ENCODE data around the gene TUBB2B.
"Not testable (repeated sequence)": the region's sequence is repeated elsewhere in the genome, so short reads cannot be mapped to it uniquely, and the experiment has no call there.

TUBB2B gene

DNA sequence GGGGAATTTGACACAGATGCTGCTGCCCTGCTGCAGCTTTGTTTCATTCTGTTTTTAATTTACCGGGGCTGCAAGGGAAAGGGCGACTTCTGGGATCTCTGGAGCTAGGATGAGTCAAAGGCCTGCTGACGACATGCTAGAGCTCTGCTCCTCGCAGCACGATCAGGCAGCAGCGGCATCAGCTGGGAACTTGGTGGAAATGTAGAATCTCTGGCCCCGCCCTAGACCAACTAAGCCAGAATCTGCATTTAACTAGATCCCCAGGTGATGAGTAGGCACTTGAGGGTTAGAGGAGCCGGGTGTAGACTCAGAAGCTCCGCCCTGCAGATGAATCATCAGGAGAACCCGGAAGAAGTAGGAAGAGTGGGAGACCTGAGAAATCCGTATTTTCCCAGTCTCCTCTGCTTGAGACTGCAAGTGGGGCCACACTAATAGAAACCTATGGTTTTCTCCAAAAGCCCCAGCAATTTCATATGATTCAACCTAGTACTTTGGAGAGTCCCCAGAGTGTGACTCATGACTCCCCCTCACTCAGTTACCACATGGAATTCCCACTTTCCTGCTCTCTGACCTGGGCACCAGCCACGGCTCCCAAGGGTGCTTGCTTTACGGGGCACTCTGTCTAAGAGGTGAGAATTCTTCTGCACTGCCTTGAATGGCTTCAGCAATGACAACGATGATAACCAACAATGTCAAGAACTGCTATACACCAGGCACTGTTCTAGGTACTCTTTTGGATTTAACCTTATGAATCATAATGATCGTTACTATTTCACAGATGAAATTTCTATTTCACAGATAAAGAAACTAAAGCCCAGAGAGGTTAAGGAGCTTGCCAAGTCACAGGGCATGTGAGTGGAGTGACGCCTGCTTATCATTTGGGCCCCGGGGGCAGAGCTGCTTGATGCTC is 18.1 kb downstream of the TUBB2B start:
- DNase-seq (ENCODE audit: low read depth in 2 of 2) = peak; percentile 88 to 89

DNA sequence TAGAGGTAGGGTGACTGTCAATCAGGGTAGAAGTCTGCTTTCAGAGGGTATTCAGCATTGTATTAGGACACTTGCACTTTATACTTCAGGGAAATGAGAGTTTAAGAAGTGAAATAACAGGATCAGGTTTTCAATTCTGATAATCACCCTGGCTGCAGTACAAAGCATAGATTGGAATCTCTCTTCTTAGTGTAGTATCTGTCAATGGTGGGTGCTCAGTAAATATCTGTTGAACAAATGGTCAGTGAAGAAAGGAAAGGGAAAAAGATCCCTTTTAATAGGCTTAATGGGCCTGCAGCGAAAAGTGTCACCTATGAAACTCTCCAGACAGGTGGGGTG is 18.7 kb downstream of the TUBB2B start:
- no peak for DNase-seq (ENCODE audit: low read depth in 2 of 2)

DNA sequence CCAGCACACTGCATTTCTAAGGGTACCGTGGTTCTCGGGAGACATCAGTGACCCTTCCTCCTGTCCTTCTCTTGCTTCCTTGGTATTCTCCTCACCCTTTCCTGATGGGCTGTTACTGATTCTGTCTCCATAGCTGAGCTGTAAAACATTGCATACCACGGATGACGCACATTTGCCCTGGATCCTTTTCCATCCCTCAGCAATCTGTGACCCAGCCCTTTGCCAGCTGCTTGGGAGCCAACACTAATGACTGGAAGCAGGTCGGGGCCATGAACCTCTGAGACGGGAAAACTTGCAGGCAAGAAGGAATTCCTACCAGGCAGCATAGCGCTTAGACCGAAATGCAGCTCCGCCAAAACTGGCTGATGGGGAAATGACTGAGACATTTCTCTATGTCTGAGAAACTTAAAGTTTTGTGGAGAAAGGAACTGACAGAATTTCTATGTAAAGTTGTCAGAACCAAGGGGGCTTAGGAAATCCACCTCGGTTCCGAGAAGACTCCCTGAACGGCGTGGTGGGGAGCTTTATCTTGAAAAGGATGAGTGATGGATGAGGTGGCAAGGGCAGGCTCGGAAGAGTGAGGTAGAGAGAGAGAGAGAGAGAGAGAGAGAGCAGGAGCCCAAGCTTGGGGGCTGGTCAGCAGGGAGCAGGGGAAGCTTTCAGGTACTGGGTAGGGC is 19.2 kb downstream of the TUBB2B start:
- peak; percentile 70 to 75 for DNase-seq (ENCODE audit: low read depth in 2 of 2)

DNA sequence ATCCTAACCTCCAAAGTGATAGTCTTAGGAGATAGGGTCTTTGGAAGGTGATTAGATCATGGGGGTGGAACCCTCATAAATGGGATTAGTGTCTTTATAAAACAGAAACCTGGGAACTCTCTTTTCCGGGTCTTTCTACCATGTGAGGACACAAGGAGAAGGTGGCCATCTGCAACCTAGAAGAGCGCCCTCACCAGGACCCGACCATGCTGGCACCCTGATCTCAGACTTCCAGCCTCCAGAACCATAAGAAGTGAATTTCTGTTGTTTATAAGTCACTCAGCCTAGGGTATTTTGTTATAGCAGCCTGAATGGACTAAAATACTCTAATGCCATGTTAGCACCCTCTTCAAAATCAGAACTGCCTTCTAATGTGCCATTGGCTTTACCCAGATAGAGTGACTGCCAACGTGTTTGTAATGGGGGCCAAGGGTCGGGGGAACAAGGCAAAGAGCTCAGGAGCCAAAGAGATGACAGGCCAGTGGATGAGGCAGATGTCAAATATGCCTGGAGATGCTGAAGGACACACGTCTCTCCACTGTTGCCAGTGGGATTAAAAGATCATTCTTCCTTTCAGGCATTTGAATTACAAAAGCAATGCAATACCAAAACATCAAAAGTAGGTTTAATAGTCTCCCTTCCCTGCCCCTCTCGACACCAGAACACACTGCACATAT is 21.0 kb downstream of the TUBB2B start:
- no peak for DNase-seq (ENCODE audit: low read depth in 2 of 2)

DNA sequence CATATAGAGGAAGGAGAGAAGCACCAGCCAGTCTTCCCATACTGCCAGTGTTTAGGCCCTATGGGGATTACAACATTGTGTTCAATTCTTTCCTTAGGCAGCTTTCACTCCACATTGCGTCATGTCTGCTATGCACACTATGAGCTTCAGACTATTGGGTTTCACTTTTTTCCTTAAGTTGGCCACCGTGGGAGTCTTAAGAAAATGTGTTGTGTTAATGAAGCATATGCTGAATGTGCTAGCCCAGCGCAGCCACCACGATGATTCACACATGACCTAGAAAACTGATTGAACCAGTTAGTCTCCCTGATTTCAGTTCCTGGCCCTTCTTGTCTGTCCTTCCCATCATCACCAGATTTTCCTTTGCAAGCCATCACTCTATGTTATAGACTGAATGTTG is 21.5 kb downstream of the TUBB2B start:
- peak; percentile 94 for DNase-seq (ENCODE audit: low read depth in 2 of 2)

DNA sequence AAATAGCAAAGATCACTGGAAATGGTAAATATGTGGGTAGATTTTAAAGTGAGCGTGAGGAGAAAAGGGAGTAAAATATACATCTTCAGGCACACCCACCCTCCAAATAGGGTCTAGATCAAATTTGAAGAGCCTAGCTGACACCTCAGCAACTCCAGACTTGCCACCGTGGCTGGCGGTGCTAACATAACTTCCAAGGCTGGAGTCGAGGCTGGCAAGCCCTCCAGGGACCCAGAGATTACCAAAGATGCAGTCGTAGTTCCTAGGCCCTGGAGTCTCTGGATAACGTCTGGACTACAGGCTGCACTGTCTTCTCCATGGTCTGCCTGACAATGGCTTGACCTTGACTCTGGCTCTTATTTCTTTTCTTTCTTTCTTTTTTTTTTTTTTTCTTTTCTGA is 22.5 kb downstream of the TUBB2B start:
- DNase-seq (ENCODE audit: low read depth in 2 of 2) = no peak

DNA sequence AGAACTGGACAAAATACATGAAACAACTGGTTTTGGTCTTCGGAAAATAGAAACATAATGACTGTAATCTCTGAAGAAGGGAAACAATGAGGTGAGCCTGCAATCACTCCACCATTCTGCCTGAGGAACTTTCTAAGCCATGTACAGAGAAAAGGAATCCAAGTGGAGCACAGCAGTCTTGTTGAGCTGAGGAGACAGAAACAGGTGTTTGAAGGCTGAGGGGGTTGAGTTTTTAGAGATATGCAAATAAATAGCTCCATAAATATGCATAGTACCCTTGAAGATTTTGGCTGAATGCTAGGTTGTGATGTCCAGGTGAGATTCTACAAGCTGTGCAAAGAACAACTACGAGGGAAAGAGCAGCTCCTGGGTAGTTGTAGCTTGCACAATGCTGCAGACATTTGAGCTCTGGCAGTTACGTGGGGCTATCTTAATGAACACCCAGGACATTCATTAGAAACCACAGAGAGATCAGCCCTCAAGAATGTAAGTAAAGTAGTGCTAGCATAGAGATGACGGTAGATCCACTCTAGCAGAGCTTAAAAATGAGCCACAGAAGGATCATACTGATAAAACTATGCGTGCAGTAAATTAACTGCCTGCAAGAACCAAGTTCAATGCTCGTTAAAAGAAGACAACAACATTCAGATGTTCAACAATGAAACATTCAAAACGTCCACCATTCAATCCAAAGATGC is 24.3 kb downstream of the TUBB2B start:
- no peak for DNase-seq (ENCODE audit: low read depth in 2 of 2)

DNA sequence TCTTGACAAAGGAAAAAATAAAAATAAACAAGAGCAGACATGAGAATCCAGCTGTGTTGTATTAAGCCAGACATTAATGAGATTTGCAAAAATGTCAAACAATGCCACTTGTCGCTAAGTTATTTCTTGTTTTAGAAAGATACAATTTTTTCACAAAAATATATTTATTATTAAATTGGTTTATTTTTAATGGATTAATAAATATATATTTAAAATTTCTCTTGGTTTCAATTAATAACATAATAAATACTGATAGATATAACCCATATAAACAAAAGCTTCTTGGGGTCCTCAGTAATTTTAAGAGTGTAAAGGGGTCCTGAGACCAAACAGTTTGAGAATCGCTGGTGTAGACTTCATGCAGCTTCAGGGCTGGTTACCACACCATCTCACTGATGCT is 26.1 kb downstream of the TUBB2B start:
- DNase-seq (ENCODE audit: low read depth in 2 of 2) = no peak

DNA sequence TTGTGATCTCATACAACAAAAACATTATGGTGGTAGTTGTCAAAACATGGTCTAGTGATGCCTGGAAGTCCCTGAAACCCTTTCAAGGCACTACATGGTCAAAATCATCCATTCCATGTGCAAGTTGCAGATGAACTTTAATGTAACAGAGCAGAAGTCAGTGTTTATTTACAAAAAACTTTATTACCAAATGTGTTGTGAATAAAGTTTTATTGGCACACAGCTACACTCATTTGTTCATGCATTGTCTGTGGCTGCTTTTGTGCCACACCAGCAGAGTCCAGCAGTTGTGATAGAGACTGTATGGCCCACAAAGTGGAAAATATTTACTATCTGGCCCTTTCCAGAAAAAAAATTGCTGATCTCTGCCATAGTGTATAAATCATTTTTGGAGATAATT is 26.8 kb downstream of the TUBB2B start:
- no peak for DNase-seq (ENCODE audit: low read depth in 2 of 2)

DNA sequence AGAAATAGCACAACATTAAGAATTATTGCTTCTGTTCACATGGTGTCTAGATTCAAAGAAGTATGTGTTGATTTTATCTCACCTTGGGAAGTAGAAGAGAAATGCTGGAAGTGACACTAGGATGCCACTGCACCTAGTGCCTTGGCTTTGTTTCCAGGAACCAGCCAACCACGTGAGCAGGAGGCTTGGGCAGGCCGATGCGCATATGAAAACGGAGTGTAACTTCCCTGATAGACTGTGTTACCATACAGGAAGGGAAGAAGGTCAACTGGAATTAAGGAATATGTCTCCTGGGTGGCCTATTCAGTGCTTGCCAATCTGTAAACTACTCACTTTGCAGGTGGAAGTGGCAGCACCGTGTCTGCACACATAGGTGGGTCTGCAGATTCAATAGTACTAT is 28.1 kb downstream of the TUBB2B start:
- DNase-seq (ENCODE audit: low read depth in 2 of 2) = no peak

DNA sequence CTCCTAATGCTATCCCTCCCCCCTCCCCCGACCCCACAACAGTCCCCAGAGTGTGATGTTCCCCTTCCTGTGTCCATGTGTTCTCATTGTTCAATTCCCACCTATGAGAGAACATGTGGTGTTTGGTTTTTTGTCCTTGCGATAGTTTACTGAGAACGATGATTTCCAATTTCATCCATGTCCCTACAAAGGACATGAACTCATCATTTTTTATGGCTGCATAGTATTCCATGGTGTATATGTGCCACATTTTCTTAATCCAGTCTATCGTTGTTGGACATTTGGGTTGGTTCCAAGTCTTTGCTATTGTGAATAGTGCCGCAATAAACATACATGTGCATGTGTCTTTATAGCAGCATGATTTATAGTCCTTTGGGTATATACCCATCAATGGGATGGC is 29.7 kb downstream of the TUBB2B start:
- not testable (repeated sequence) for DNase-seq (ENCODE audit: low read depth in 2 of 2)

DNA sequence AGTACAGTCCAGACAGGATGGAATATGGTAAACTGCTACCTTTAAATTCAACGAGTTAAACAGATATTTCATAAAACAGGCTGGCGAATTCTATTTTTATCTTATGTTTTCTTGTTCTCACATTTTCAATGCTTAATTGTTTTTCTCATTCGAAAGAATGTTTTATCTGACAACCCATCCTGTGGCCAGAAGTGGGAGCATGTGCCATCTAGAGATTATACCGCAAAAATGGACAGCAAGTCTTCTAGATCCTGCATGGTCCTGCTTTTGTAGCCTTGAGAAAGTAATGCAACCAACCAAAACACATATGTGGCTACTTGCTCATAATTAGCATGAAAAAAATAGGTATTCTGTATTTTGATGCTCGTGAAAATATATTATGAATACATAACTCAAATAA is 30.7 kb downstream of the TUBB2B start:
- DNase-seq (ENCODE audit: low read depth in 2 of 2) = no peak

DNA sequence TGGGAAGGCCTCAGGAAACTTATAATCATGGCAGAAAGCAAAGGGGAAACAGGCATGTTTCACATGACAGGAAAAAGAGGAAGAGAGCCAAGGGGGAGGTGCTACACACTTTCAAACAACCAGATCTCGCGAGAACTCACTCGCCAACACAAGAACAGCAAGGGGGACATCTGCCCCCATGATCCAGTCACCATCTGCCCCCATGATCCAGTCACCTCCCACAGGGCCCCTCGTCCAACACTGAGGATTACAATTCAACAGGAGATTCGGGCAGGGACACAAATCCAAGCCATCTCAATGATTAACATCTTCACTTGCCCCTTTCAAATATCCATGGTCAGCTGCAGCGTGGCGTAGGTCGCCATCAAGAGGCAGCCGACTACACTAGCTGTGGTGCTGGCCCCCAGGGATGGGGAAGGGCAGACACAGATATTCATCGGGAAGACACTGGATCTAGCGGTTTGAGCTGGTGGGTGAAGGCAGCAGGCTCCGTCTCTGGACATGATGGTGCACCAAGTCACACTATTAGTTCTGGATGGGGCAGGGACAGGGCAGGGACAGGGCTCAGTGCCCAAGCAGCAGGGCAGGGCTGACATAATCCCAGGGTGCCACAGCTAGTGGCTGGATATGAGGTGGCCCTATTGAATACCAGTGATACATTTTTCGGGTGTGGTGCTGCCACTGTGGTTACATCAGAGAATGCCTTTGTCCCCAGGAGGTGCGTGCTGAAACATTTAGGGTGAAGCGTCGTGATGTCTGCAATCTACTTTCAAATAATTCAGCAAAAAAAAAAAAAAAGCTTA is 31.6 kb downstream of the TUBB2B start:
- no peak for DNase-seq (ENCODE audit: low read depth in 2 of 2)

DNA sequence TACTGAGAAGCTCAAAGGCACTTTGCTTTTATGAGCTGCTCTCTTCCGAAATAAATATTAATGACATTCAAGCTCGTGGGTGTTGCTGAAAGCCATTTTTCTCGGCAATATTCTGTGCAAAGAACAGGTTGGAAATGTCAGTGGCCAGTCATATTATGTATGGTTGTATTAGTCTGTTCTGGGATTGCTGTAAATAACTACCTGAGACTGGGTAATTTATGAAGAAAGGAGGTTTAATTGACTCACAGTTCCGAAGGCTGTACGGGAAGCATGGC is 32.1 kb downstream of the TUBB2B start:
- no peak for DNase-seq (ENCODE audit: low read depth in 2 of 2)

DNA sequence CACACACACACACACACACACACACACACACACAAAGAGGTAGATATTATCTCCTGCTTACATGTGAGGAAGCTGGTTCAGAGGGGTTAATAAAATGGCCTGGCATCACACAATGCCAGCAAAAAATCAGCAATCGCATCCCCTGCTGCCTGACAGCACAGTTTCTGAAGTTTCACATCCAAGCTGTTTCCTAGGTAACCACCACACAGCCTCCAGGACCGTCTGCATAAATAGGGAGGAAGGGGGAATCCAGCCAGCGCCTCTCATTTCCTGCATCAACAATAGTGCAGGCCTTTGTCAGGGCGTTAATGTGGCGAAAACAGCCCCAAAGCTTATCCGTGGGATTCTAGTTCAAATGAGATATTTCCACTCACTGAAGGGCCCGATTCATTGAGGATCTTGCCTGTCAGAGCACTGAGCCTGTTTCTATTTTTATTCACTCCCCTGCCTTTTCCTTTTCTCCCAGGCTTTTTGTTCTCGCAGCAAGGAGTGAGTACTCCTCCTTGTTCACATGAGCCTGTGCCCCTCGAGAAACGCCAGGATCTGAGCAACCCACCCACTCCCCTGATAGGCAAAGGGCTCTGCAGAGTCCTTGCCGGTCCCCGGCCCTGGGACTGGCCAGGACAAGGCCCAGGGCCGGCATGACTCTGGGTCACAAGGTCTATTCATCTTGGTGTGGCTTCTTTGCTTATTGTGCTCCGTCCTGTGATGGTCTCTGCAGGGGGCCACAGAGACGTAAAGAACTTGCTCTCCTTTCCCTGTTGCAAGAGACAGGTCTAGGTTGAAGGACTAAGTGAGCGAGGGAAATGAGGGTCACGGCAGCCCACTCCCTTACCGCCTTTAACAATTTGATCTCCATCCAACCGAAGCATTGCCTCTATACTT is 32.7 kb downstream of the TUBB2B start:
- DNase-seq (ENCODE audit: low read depth in 2 of 2) = no peak

DNA sequence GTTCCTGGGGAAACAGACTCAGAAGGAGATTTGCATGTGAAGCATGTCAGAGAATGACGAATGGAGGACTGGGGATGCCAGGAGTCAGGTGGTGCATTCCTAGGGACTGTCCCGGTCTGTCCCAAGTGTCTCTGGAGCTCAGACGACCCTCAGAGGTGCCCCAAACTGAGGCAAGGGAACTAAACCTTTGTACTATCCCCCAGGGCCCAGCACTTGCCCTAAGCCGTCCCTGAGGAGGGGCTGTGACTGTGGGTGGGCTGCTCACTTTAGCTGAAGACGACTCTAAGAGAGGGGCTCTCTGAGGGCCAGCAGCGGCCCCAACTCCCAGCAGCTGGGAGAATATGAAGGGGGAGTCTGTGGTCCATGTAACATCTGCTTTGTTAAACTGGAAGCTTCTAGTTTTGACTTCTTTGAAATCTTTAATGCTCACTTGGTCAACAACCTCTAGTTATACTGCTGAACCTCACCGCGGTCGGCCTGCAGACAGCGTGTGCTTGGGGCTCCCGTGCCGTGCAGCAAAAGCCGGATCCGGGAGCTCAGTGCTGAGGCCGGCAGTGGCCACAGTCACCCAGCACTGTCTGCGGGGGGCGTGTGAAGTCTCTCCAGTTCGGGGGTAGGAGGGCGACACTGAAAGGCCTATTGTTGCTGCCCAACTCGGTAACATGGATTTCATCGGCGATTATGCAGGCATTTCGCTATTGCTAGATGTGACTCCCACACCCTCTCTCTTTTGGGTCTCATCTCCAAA is 34.2 kb downstream of the TUBB2B start:
- DNase-seq (ENCODE audit: low read depth in 2 of 2) = no peak

DNA sequence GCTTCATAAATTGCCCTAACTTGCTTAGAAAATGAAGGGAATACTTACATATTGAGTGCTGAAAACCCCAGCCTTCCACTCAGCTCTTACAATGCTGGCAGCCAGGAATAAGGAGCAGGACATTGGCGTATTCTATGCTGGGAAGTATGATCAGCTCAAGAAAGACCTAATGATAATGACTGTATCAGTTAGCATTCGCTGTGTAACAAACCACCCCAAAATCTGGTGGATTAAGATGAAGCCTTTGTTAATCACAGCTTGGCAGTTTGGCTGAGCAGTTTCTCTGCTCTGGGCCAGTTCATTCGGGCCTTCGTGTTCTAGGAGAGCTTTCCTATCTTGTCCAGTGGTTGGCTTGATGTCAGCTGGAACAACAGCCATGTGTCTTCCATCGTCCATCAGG is 36.7 kb downstream of the TUBB2B start:
- no peak for DNase-seq (ENCODE audit: low read depth in 2 of 2)

DNA sequence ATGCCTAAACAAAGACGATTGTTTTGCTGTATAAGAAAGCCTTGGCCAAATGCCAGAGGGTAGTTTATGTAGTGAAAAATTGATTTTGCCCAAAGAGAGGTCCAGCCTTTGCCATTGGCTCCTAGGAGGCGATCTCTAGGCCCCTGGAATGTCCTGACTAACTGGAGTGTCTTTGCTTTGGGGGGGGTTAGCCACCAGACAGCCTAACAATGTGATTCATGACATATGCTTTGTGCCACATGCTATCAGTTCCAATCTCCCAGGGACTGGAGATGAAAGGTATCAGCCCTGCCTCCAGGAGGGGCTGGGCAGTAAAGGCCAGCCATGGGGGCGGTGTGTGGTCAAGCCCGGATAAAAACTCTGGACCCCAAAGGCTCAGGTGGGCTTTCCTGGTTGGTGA is 37.4 kb downstream of the TUBB2B start:
- no peak for DNase-seq (ENCODE audit: low read depth in 2 of 2)

DNA sequence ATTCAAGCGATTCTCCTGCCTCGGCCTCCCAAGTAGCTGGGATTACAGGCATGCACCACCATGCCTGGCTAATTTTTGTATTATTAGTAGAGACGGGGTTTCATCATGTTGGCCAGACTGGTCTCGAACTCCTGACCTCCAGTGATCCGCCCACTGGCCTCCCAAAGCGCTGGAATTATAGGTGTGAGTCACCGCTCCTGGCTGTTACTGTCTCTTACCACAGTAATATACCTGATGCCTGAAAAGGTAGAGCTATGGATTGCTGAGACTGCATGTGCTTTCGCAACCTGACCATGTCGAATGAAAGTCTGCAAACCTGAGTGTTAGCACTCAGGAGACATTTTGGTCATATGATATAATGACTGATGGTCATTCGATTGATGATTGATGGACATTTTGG is 38.3 kb downstream of the TUBB2B start:
- DNase-seq (ENCODE audit: low read depth in 2 of 2) = not testable (repeated sequence)

DNA sequence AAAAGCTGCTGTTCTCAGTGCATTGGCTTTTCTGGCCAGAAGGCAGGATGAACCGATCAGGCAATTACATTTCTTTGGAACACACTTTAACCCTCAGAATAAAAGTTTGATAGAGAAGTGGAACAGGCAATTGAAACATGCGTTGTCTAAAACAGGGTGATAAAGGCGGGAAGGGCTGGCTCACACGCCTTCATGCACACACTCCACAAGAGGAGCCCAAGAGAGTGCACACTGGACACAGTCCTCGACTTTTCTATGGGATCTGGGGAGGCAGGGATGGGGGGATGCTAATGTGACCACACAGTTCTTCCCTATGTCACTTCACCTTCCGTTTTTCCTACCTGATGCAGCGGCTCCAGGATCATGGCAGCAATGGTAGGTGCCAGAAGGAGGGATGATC is 39.2 kb downstream of the TUBB2B start:
- DNase-seq (ENCODE audit: low read depth in 2 of 2) = no peak
